DMS153 (cell line): ENCODE results near the gene PCBP4.
"Not testable (repeated sequence)": the region's sequence is repeated elsewhere in the genome, so short reads cannot be mapped to it uniquely, and the experiment has no call there.

Source experiments
- DNase-seq: peaks from one replicate; lab custom pipeline; 2025; lab: John Stamatoyannopoulos, UW

Gene PCBP4

GRCh38 chr3:51994530-51994929 is 27.3 kb upstream of the PCBP4 start:
- DNase-seq: no peak

DNA sequence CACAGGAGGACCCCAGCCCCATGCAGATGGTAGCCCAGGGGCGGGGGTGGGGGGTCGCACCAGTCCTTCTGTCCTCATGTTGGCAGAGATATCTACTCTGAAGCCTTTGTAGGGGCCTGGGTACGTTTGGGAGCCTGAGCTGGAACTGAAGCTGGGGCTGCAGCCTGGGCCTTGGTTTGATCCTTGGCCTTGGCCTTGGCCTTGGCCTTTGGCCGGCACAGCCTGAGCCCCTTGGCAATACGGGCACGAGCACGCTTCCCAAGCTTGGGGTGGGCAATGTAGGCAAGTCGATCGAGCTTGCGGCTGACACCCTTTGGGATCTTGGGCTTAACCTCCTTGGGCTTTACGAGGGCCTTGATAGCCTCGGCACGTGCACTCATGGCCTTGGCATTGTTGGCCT is 26.4 kb upstream of the PCBP4 start:
- not testable (repeated sequence) for DNase-seq

DNA sequence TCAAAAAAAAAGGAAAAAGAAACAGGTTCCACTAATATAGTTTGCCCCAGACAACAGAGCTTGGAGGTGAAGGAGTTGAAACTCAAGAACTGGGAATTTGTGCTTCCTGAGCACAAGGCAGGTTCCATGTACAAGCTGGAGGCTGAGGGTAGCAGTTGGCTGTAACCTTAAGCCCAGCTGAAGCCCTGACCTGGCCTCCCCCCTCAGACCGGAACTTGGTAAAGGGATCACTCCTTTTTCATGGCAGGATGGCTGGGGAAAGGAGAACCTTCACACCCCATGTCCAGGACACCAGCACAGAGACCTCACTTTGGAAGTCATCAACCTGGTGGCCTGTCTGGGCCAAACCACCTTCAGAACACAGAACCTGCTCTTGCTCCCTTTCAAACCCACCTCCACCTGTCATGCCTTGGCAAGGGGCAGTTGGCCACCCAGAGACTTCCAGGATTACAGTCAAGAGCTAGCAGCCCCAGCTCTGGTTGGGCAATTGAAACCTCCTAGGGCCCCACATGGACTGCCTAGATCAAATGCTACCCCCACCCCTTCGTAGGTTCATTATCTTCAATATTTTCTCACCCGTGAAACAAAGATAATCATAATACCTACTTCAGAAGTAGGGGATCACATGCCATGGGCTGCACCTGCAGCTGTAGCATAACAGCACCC is 24.9 kb upstream of the PCBP4 start:
- no peak for DNase-seq

- not testable (repeated sequence) for DNase-seq
Observed at GRCh38 chr3:51990501-51990971, 23.3 kb upstream of the PCBP4 start.

- DNase-seq: no peak
Observed at GRCh38 chr3:51988286-51989146, 21.3 kb upstream of the PCBP4 start.

DNA sequence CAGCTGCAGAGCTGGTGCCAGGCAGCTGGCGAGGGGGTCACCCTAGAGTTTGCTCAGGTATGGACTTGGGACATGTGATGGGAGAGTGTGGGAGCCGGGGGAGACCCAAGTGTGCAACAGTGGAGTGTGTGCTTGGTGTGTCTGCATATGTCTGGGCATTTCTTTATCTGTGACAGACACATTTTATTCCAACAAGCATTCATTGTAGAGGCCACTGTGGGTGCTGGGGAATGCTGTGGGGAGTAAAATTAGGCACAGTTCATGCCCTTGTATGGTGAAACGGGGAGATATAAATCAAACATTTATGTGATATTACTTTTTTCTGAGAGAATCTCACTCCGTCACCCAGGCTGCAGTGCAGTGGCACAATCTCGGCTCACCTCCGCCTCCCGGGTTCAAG is 20.3 kb upstream of the PCBP4 start:
- DNase-seq: no peak

GRCh38 chr3:51986010-51986947 is 19.0 kb upstream of the PCBP4 start:
- no peak for DNase-seq

DNA sequence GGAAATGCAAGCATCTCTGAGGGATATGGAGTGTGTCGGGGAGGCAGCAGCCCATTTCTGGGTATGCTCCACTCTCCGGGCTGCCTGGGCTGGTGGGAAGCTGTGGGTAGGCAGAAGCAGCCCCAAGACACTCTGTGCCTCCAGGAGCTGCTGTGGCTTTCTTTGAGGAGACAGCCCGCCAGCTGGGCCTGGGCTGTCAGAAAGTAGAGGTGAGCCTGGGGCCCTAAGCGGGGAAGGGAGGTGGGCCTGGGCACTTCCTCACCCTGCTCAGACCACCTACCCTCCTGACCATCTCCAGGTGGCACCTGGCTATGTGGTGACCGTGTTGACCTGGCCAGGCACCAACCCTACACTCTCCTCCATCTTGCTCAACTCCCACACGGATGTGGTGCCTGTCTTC is 17.8 kb upstream of the PCBP4 start:
- DNase-seq: no peak

- no peak for DNase-seq
Observed at GRCh38 chr3:51984269-51984647, 17.0 kb upstream of the PCBP4 start.

GRCh38 chr3:51983578-51984268 is 16.5 kb upstream of the PCBP4 start:
- DNase-seq: no peak

DNA sequence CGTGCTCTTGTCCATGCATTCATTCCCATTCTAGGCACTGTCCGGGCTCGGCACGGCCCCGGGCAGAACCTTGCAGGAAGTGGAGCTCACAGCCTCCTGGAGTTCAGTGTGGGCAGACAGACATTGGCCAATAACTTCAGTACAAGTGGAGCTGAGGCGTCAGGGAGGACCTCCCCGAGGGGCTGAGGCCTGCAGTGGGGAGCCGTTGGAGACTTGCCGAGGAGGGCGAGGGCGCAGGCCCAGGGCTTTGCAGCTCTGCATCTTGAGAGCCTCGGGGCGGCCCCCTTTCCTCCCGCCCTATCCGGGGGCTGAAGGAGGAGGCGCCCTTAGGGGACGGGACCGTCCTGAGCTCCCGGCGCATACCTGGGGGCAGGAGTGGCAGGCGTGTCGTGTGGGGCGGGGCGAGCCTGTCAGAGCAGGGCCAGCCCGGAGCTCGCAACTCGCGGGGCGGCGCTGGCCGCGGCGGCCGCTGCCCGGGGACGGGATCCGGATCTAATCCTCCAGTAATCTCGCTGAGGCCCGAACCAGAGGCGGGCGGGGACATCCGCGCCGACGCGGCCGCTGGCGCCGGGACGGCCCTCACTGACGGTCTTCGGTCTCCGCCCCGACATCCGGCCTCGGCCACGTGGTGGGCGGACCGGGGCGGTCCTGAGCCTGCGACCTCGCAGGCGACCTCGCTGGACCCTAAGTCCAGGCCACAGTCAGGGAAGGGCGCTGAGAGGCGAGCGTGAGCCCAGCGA is 15.8 kb upstream of the PCBP4 start, which contains the start of gene ACY1:
ACY1 (plus strand) TSS at position 698 of the 740 bp plus-strand sequence. CDS start 530 bp downstream, outside the sequence.
- peak; percentile 19 for DNase-seq

GRCh38 chr3:51982352-51982837 is 15.1 kb upstream of the PCBP4 start:
- DNase-seq: peak; percentile 18

DNA sequence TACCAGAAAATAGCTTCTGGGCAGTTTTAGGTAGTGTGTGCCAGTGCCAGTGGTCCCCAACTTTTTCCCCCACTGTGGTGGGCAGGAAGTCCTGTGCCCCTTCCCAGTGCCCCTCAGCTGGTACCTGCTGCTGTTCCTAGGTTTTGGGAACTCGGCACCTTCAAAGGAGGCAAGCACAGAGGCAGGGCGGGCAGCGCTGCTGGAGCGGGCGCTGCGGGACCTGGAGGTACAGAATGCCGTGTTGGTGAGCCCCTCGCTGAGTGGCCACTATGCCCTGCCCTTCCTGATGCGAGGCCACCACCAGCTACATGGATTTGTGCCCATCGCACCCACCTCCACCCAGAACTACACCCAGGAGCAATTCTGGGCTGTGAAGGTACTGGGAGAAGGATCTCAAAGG is 13.0 kb upstream of the PCBP4 start:
- DNase-seq: no peak

DNA sequence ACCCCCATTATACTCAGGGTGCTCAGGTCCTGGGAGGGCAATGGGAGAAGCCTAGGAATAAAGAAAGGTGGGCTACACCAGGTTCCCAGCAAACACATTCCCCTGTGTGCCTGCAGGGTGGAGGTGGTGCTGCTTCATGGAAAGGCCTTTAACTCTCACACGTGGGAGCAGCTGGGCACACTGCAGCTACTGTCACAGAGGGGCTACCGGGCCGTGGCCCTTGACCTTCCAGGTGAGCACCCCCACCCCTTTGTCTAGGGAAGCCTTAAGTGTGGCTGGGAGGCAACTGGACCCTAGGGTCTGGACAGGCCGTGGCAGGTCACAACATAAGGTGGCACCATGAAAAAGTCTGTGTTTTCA is 10.9 kb upstream of the PCBP4 start:
- DNase-seq: no peak

GRCh38 chr3:51977446-51978142 is 10.3 kb upstream of the PCBP4 start:
- DNase-seq: no peak

DNA sequence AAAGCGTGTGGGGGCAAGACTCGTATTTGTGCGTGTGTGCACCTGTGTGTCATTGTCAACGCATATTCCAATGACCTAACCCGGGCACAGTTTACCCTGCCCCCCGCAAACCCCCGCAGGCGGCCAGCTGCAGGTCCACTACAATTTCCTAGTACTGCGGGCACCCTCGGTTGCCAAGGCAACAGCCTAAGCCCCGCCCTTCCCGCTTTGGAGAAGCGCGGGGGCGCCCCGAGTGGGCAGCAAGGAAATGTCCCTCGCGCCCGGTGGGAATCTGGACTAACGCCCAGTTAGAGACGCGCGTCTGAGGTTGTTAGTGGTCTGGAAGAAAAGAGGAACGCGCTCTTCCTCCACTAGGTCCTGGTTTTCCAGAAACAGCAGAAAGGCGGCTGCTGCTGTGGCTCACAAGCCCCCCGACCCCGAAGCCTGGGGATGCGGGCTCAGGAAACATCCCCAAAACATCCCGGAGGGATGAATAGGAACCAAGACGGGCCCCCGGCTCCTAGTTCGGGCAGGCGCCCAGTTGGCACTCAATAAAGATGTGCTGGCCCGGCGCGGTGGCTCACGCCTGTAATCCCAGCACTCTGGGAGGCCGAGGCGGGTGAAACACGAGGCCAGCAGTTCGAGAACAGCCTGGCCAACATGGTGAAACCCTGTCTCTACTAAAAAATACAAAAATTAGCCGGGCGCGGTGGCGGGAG is 8.7 kb upstream of the PCBP4 start:
- DNase-seq: no peak

GRCh38 chr3:51974963-51975851 is 8.0 kb upstream of the PCBP4 start, which contains the start of gene ABHD14A:
TSS of gene ABHD14A (plus strand) at chr3:51975064. CDS start at chr3:51975136, 72 bp downstream.
- DNase-seq: no peak

DNA sequence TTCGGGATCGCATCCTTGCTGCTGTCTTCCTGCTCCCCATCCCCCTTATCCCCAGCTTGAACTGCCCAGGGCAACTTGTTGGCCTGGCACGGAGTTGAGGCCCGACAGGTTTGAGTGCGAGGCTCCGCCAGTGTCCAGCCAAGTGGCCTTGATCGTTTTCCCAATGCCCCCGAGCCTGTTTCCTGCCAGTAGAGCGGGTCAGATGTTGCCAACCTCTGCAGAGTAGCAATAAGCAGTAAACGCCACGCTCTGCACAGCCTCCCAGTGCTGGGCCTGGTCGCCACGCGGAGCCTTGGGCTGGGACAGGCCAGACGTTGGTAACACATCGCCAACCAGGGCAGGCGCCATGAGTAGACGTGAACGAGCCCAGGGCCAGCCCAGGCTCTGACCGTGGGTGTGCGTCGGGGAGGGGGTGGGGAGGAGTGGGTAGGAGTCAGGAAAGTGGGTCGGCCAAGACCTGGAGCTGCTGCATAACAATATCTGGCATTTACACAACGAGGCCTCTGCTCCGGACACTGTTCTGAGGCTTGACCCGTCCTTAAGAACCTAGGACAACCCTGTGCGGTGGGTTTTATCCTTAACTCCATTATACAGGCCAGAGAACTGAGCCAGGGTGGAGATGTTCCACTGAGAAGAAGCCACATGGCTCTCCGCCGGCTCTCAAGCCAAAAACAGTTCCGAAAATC is 7.2 kb upstream of the PCBP4 start:
- no peak for DNase-seq
